ENCODE data around the gene SOCS3.
"Not testable (repeated sequence)": the region's sequence is repeated elsewhere in the genome, so short reads cannot be mapped to it uniquely, and the experiment has no call there.

SOCS3 gene

DNA sequence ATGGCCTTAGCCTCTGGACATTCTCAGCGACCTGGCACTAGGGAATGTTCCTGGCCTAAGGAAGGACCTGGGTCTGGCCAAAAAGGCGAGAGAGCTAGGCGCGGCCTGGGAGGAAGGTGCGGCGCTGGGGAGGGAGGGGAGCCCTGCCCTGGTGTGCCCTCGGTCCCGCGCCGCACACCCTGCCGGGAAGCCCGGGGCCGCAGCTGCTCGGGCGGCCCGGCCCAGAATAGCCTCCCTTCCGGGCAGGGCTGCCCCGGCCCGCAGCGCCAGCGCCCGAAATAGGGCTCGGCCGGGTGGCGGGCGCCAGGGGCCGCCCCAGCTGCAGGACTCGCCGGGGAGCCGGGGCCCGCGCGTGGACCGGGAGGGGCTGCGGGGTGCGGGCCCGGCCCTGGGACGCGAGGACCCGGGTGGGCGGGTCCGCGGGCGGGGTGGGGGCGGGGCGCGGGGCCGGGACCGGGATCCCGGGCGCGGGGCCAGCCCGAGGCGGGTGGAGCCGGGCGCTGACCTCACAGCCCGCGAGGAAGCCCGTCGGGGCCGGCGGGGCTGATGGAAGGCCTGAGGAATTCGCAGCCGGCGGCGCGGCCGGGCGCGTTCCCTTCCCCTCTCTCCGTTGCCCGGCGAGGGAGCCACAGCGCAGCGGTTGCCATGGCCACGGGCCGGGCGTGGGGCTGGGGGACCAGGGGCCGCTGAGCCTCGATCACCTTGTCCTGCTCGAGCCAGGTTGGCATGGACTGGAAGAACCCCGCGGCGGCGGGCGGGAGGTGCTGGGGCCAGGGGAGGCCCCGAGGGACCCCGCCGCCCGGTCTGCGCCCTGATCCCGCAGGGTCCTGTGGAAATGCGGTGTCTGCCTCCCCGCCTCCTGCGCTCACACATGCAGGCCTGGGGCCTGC, 18.1 kb downstream of the SOCS3 start:
- Histone ChIP-seq H3K27me3 (ENCODE audit: control insufficient read depth, insufficient read depth, low read length) (no peaks in the 10 kb centered on the region), H3K27ac (ENCODE audit: low read depth, low read length) (peak overlapping the region; percentile 96), H3K4me1 (ENCODE audit: control insufficient read depth, insufficient read depth, low read length) (peaks cover 18% of the 10 kb centered on the region), H3K36me3 (ENCODE audit: control insufficient read depth, insufficient read depth, low read length) (no peaks in the 10 kb centered on the region), H3K4me3 (ENCODE audit: low read length) (peak overlapping the region; percentile 53), H3K9ac (ENCODE audit: low read length) (no peak overlapping the region)

DNA sequence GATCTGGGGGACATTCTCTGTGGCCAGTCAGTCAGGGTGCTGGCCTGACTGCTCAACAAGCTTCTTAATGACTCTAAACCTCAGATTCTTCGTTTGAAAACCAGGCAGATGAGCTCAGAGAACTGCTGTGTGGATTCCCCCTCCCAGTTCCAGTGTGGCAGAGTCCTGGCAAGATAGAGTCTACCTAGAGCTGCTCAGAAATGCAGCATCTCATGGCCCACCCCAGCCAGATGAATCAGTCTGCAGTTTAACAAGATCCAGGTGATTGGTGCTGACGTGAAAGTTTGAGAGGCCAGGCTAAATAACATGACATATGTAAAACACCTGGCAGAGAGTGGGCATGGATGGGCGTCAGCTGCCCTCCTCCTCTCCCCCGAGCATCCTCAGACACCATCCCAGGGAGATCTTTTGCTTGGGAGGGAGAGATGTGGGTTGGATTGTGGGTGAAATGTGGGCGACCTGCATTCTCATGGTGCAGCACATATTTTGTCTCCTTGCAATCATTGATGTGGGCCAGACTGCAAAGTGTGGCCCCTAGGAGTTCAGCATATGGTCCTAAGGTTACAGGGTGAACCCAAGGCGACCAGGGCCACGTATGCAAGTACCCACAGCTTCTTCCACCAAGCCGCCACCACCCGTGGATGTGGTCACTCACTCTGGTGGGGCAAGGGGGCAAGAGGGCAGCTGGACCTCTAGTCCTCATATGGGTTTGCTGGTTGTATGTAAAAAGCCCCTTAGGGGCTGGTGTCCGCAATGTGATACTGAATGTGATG, 19.5 kb downstream of the SOCS3 start:
- H3K4me1 ChIP-seq (ENCODE audit: control insufficient read depth, insufficient read depth, low read length), result peaks cover 18% of the 10 kb centered on the region
- peak overlapping the region; percentile 90 for H3K27ac ChIP-seq (ENCODE audit: low read depth, low read length)
- H3K9ac ChIP-seq (ENCODE audit: low read length), result no peak overlapping the region
- H3K36me3 ChIP-seq (ENCODE audit: control insufficient read depth, insufficient read depth, low read length), result no peaks in the 10 kb centered on the region
- H3K4me3 ChIP-seq (ENCODE audit: low read length), result no peak overlapping the region
- no peaks in the 10 kb centered on the region for H3K27me3 ChIP-seq (ENCODE audit: control insufficient read depth, insufficient read depth, low read length)

DNA sequence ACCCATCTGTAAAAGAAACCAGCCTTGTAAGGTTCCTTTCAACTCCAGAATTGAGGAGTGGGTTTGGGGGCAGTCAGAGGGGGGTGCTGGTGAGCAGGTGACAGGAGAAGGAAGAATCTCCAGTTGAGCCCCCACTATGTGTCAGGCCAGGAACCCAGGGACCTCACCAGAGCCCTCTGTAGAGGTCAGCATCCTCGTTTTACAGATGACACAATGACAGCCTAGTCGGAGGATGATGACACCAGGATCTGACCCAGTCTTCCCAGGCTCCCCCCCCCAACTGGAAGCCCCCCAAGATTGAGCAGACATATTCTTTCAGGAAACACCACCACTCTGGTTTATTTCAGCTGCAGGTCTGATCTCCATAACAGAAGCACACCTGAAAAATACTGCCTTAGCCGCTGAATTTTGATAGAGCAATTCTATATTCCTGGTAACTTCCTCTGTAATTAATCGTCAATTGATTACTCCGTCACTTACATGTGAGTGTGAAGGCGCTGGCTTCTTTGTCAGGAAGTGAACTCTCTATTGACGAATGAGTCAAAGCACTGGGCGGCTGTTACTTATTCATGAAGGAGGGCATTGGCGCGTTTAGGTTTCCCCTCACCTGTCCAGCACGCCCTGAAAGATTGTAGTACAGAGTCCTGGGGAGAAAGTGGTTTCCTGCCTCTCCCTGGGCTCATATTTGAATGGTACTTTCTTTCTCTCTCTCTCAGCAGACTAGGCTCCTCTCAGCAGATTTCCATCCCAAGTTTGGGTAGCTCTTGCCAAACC, 21.2 kb downstream of the SOCS3 start:
- no peak overlapping the region for H3K4me3 ChIP-seq (ENCODE audit: low read length)
- no peak overlapping the region for H3K9ac ChIP-seq (ENCODE audit: low read length)
- H3K4me1 ChIP-seq (ENCODE audit: control insufficient read depth, insufficient read depth, low read length), result peaks cover 16% of the 10 kb centered on the region
- H3K36me3 ChIP-seq (ENCODE audit: control insufficient read depth, insufficient read depth, low read length), result no peaks in the 10 kb centered on the region
- no peak overlapping the region for H3K27ac ChIP-seq (ENCODE audit: low read depth, low read length)
- H3K27me3 ChIP-seq (ENCODE audit: control insufficient read depth, insufficient read depth, low read length), result no peaks in the 10 kb centered on the region

DNA sequence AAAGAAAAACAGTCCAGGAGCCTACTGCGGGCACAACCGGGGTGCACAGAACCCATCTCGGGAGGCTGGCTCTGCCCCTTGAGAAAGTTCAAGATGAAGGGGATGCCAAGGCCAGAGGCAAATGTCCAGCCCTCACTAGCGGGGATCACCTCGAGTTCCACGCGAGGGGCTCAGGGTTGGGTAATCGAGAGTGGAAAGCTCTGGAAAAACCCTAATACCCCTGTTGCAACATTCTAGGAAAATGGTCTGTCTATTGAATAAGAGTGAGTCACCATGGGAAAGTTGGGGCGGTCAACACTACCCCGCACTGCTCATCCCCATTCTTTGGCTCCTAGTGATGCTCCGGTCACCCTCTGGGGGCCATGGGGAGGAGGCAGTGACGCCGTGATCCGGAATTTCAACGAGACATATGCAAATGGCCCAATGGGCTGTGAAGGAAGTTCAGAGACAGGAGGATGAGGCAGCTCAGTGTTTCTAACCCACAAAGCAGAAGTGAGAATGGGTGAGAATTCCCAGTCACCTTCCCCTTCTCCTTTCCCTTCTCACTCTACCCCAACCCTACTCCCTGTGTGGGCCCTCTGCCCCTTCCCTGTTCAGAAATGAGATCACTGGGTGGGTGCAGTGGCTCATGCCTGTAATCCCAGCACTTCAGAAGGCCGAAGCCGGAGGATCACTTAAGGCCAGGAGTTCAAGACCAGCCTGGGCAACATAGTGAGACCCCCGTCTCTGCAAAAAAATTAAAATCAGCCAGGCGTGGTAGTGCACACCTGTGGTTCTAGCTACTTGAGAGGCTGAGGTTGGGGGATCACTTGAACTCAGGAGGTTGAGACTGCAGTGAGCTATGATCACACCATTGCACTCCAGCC, 22.4 kb downstream of the SOCS3 start:
- Histone ChIP-seq H3K27ac (ENCODE audit: low read depth, low read length) (no peak overlapping the region), H3K36me3 (ENCODE audit: control insufficient read depth, insufficient read depth, low read length) (no peaks in the 10 kb centered on the region), H3K27me3 (ENCODE audit: control insufficient read depth, insufficient read depth, low read length) (no peaks in the 10 kb centered on the region), H3K4me1 (ENCODE audit: control insufficient read depth, insufficient read depth, low read length) (peaks cover 4% of the 10 kb centered on the region), H3K9ac (ENCODE audit: low read length) (no peak overlapping the region), H3K4me3 (ENCODE audit: low read length) (no peak overlapping the region)

DNA sequence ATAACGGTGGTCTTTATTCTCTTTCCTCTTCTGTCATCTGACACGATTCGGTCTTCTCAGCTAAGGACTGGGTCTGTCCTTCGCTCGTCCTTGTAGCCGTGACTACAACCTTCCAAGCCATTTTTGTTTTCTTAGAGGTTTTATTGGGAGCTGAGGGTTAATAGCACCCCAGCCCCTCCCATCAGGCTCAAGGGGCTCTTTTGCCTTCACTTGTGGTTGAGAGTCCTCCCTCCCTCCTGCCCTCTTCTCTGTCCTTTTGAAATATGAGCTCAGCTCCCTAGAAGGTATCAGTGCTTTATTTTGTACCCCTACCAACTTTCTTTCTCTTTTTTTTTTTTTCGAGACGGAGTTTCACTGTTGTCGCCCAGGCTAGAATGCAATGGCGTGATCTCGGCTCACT, 24.7 kb downstream of the SOCS3 start:
- H3K27ac ChIP-seq (ENCODE audit: low read depth, low read length), result no peak overlapping the region
- no peaks in the 10 kb centered on the region for H3K27me3 ChIP-seq (ENCODE audit: control insufficient read depth, insufficient read depth, low read length)
- no peaks in the 10 kb centered on the region for H3K36me3 ChIP-seq (ENCODE audit: control insufficient read depth, insufficient read depth, low read length)
- no peak overlapping the region for H3K4me3 ChIP-seq (ENCODE audit: low read length)
- H3K9ac ChIP-seq (ENCODE audit: low read length), result no peak overlapping the region
- H3K4me1 ChIP-seq (ENCODE audit: control insufficient read depth, insufficient read depth, low read length), result no peaks in the 10 kb centered on the region

DNA sequence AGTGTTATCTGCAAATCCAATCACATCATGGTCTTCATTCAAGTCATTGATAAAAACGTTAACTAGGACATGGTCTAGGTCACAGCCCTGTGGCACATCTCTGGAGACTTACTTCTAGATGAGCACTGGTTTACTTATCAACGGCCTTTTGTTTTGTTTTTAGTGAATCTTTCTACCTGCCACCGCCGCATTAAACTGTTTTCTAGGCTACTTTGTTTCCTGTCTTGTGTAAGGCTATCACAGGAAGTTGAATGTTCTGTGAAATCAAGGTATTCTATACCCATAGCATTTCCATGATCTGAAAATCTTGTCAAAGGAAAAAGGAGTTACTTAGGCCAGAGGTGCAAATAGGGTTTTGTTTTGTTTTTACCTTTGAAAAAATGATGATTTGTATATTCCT, 26.9 kb downstream of the SOCS3 start:
- Histone ChIP-seq H3K4me1 (ENCODE audit: control insufficient read depth, insufficient read depth, low read length) (no peaks in the 10 kb centered on the region), H3K9ac (ENCODE audit: low read length) (no peak overlapping the region), H3K4me3 (ENCODE audit: low read length) (no peak overlapping the region), H3K27ac (ENCODE audit: low read depth, low read length) (no peak overlapping the region), H3K27me3 (ENCODE audit: control insufficient read depth, insufficient read depth, low read length) (no peaks in the 10 kb centered on the region), H3K36me3 (ENCODE audit: control insufficient read depth, insufficient read depth, low read length) (no peaks in the 10 kb centered on the region)

DNA sequence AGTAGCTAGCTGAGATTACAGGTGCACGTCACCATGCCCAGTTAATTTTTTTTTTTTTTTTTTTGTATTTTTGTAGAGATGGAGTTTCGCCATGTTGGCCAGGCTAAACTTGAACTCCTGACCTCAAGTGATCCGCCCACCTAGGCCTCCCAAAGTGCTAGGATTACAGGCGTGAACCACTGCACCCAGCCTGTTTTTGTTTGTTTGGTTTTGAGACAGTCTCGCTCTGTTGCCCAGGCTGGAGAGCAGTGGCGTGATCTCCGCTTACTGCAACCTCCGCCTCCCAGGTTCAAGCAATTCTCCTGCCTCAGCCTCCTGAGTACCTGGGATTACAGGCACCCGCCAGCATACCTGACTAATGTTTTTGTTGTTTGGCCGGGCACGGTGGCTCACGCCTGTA, 28.5 kb downstream of the SOCS3 start:
- not testable (repeated sequence) for H3K9ac ChIP-seq (ENCODE audit: low read length); H3K4me3 ChIP-seq (ENCODE audit: low read length); H3K36me3 ChIP-seq (ENCODE audit: control insufficient read depth, insufficient read depth, low read length); H3K27me3 ChIP-seq (ENCODE audit: control insufficient read depth, insufficient read depth, low read length); H3K27ac ChIP-seq (ENCODE audit: low read depth, low read length); H3K4me1 ChIP-seq (ENCODE audit: control insufficient read depth, insufficient read depth, low read length)

DNA sequence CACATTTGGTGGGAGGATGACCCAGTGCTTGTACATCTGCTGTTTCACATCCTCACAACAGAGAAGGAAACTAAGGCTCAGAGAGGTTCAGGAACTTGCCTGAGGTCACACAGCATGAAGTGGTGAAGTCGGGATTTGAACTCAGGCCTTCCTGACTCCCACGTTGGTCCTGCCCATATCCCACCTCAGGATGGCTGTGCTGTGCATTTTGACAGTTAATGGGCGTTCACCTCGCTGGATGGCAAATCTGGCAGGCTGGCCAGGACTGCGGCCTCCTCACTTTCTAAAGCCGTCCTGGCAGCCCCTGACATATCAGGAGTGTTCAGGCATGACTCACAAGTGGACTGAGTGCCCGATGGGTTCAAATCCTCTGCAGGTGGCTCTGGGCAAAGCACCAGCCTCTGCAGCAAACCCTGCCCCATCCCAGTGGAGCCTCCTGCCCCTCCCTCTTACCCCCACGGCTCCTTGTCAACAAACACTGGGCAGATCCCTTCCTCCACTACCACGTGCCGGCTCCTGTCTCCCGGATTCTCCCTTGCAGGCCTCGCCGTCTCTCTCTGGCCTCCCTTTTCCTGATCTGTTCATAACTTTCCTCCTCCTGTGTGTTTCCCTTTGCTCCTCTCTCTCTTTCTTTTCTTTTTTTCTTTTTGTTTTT, 29.2 kb downstream of the SOCS3 start:
- H3K4me3 ChIP-seq (ENCODE audit: low read length), result no peak overlapping the region
- no peak overlapping the region for H3K9ac ChIP-seq (ENCODE audit: low read length)
- no peaks in the 10 kb centered on the region for H3K36me3 ChIP-seq (ENCODE audit: control insufficient read depth, insufficient read depth, low read length)
- H3K27me3 ChIP-seq (ENCODE audit: control insufficient read depth, insufficient read depth, low read length), result no peaks in the 10 kb centered on the region
- H3K27ac ChIP-seq (ENCODE audit: low read depth, low read length), result no peak overlapping the region
- H3K4me1 ChIP-seq (ENCODE audit: control insufficient read depth, insufficient read depth, low read length), result no peaks in the 10 kb centered on the region

DNA sequence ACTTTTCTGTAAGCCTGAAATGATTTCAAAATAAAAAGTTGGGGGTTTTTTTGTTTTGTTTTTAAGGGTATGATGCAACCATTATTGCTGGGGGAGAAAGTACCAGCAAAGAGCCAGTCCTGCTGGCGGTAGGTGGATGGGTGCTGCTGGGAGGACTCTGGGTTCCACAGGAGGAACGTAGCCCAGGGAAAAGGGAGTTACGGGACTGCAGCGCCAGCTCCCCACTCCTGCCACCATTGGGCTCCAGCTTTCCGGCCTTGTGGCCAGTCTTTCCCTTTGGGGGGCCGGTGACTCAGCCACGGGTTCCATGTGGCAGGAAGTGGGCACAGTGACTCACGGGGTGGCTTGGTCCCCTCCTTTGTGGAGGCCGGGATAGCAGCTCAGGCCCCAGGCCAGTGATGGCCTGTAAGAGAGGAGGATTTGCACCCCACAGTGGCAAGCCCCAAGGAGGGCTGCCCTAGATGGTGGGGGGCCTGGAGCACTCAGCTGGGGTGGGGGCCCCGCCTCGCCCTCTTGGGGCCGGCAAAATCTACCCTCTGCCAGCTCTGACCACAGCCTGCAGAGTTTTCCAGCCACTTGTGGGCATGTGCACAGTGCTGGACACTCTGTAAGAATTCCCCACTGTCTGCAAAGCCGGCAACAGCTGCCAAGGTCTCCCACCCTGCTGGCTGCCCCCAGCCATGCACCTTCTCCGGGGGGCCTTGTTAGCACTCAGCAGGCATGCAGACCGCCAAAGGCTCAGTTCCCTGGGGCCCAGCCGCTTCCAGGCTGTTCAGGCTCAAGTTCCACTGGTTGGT, 30.4 kb downstream of the SOCS3 start:
- Histone ChIP-seq H3K4me3 (ENCODE audit: low read length) (no peak overlapping the region), H3K27ac (ENCODE audit: low read depth, low read length) (no peak overlapping the region), H3K36me3 (ENCODE audit: control insufficient read depth, insufficient read depth, low read length) (no peaks in the 10 kb centered on the region), H3K27me3 (ENCODE audit: control insufficient read depth, insufficient read depth, low read length) (no peaks in the 10 kb centered on the region), H3K4me1 (ENCODE audit: control insufficient read depth, insufficient read depth, low read length) (peaks cover 12% of the 10 kb centered on the region), H3K9ac (ENCODE audit: low read length) (no peak overlapping the region)

DNA sequence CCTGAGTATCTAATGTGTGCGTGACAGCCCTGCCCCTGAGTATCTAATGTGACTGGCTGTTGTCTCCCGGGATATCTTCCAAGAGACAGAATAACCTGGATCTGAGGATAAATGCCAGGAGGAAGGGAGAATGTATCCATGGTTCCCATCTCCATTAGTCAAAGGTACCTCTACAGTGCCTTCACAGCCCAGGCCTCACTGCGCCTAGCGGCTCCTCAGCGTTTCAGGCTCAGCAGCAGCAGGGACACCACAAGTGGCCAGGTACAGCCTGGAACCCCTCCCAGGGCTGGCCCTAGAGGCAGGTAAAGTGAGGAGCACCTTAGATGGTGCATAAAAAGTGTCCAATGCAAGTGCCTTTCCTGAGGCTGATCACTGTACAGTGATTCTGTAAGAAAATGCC, 32.0 kb downstream of the SOCS3 start:
- no peak overlapping the region for H3K27ac ChIP-seq (ENCODE audit: low read depth, low read length)
- H3K9ac ChIP-seq (ENCODE audit: low read length), result no peak overlapping the region
- H3K4me3 ChIP-seq (ENCODE audit: low read length), result no peak overlapping the region
- H3K4me1 ChIP-seq (ENCODE audit: control insufficient read depth, insufficient read depth, low read length), result peaks cover 19% of the 10 kb centered on the region
- no peaks in the 10 kb centered on the region for H3K36me3 ChIP-seq (ENCODE audit: control insufficient read depth, insufficient read depth, low read length)
- no peaks in the 10 kb centered on the region for H3K27me3 ChIP-seq (ENCODE audit: control insufficient read depth, insufficient read depth, low read length)

All from rectal smooth muscle tissue (tissue), 1 donor.